Progenitor cell of endocrine pancreas (in vitro differentiated cells): Measurements from ENCODE around the gene NLGN1. TPM values are rescaled to one million over a fixed set of nuclear protein-coding genes. Genes with fewer than 3 reads are reported as not detected.

Source experiments
- DNase-seq: peaks from one replicate; pipeline ENCODE4 v3.0.0; 2021; ENCODE audit warnings: low spot score; ENCODE audit not compliant: unreplicated experiment
- H3K27ac Mint-ChIP-seq: 2 replicates; pipeline ENCODE4 v1.8.0; 2021; ENCODE audit warnings: mild to moderate bottlenecking, moderate library complexity, mixed read lengths
- H3K27me3 Mint-ChIP-seq: 2 replicates; pipeline ENCODE4 v1.8.0; 2021; ENCODE audit warnings: mixed read lengths
- H3K36me3 Mint-ChIP-seq: 2 replicates; pipeline ENCODE4 v1.8.0; 2022; ENCODE audit warnings: mixed read lengths; ENCODE audit not compliant: insufficient read depth
- H3K4me1 Mint-ChIP-seq: 2 replicates; pipeline ENCODE4 v1.8.0; 2021; ENCODE audit warnings: low read depth, mixed read lengths
- H3K4me3 Mint-ChIP-seq: 2 replicates; pipeline ENCODE4 v1.8.0; 2021; ENCODE audit warnings: low read depth, mild to moderate bottlenecking, moderate library complexity, mixed read lengths
- H3K9me3 Mint-ChIP-seq: 2 replicates; pipeline ENCODE4 v1.8.0; 2021; ENCODE audit warnings: low read depth, mixed read lengths
- CTCF ChIP-seq: fragments of 200-600 bp; sonication (generic); IDR thresholded peaks from one replicate; pipeline ENCODE4 v1.5.0; 2021; ENCODE audit warnings: antibody characterized with exemption, mild to moderate bottlenecking; ENCODE audit not compliant: unreplicated experiment
- total RNA-seq: library from RNA; stranded (reverse); gene quantifications from 2 replicates; pipeline ENCODE4 v1.2.1, GENCODE V29; 2021

Gene NLGN1
- total RNA-seq, 1 donor from 2014 or later, result 5.7 TPM

DNA sequence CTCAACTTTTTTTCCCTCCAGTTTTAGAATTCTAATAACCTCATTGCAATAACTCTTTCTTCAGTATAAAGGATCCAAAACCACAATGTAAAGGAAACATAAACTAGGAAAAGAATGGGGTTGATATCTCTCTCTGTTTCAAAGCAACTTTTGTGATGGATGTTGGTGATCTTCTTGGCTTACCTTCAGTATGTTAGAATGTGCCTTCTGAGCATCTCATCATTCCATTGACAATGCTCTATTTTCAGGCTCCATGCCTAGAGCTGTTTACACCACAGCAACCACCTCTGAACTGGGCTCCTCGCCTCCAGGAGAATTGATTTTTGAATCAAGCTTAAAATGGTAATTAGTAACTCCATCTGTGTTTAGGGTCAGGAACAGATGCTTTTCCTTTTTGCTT lies 6.6 kb downstream of the NLGN1 start:
- Mint-ChIP-seq H3K36me3 (no peaks in the 10 kb centered on the region), H3K4me1 (peaks cover 5% of the 10 kb centered on the region), H3K4me3 (no peak overlapping the region), H3K27ac (no peak overlapping the region), H3K9me3 (no peaks in the 10 kb centered on the region), H3K27me3 (peaks cover 15% of the 10 kb centered on the region)
- DNase-seq, result no peak
- no peak for TF ChIP-seq CTCF

GRCh38 chr3:173410436-173410835 lies 12.9 kb downstream of the NLGN1 start:
- H3K27me3 Mint-ChIP-seq, result no peaks in the 10 kb centered on the region
- DNase-seq, result no peak
- peaks cover 12% of the 10 kb centered on the region for H3K4me1 Mint-ChIP-seq
- TF ChIP-seq CTCF, result no peak
- no peaks in the 10 kb centered on the region for H3K36me3 Mint-ChIP-seq
- no peaks in the 10 kb centered on the region for H3K9me3 Mint-ChIP-seq
- H3K27ac Mint-ChIP-seq, result no peak overlapping the region
- no peak overlapping the region for H3K4me3 Mint-ChIP-seq

DNA sequence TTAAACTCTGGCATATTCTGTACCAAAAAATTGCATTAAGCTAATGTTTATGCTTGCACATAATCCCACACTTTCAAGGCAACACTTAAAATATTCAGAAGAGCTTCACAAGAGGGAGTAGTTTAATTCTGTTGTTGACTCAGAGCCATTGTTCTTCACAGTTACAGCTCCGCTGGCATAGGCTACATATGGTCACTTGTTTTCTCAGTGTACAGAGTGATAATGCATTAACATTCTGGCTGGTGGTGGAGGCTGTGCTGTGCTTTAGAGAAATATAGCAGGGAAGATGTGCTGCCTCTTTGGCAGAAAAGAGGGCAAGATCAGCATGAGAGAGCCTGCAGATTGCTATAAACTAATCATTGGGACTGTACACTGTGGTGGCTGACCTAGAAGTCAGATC lies 13.3 kb downstream of the NLGN1 start:
- TF ChIP-seq CTCF, result no peak
- Mint-ChIP-seq H3K27me3 (no peaks in the 10 kb centered on the region), H3K27ac (no peak overlapping the region), H3K4me3 (no peak overlapping the region), H3K9me3 (no peaks in the 10 kb centered on the region), H3K4me1 (peaks cover 12% of the 10 kb centered on the region), H3K36me3 (no peaks in the 10 kb centered on the region)
- no peak for DNase-seq

DNA sequence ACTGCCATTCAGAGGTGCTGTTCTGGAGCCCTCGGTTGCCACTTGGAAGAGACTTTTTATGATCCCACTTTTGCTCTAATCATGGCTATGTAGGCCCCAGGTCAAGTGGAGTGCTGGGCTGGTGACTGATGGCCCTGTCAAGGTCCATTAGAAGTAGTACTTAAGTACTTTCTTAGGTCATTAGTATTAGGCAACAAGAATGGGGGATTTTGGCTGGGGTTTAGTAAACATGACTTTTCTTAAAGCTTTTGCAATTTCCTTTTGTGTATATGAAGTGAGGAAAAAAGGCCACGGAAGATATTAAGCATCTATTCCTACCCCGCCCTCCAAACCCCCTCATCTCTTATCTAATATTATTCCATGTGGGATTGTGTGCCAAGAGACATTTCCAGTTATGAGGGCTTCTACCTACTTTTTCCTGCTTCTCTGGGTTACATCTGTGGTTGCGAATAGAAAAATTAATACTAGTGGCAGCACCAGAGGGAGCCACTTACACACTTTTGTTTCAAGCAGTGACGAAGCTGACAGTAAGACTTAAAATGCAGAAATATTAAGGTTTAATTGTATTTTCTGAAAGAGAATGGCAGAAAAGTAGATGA lies 13.9 kb downstream of the NLGN1 start:
- peaks cover 12% of the 10 kb centered on the region for H3K4me1 Mint-ChIP-seq
- no peak overlapping the region for H3K27ac Mint-ChIP-seq
- peak; percentile 60 for TF ChIP-seq CTCF
- no peaks in the 10 kb centered on the region for H3K36me3 Mint-ChIP-seq
- no peaks in the 10 kb centered on the region for H3K27me3 Mint-ChIP-seq
- no peaks in the 10 kb centered on the region for H3K9me3 Mint-ChIP-seq
- no peak overlapping the region for H3K4me3 Mint-ChIP-seq
- no peak for DNase-seq

- no peak for DNase-seq
- TF ChIP-seq CTCF, result no peak
- Mint-ChIP-seq H3K27ac (no peak overlapping the region), H3K36me3 (peaks cover 3% of the 10 kb centered on the region), H3K4me1 (peaks cover 8% of the 10 kb centered on the region), H3K27me3 (no peaks in the 10 kb centered on the region), H3K4me3 (no peak overlapping the region), H3K9me3 (peaks cover 10% of the 10 kb centered on the region)
Observed at GRCh38 chr3:173416070-173416469, 18.5 kb downstream of the NLGN1 start.
